H9 (cell line): ENCODE results near the gene OGA. TPM values are rescaled to one million over a fixed set of nuclear protein-coding genes. Genes with fewer than 3 reads are reported as not detected.

Experiments used
- DNase-seq: peaks from one replicate; pipeline ENCODE4 v3.0.0-alpha.2; 2017
- H2AFZ ChIP-seq: one replicate; pipeline ENCODE4 v1.6.1; 2013; ENCODE audit warnings: mild to moderate bottlenecking, low read length, control low read depth, moderate library complexity
- H2AK5ac ChIP-seq: 2 replicates; pipeline ENCODE4 v1.6.1; 2013; ENCODE audit warnings: low read length, control low read depth, mixed read lengths; ENCODE audit not compliant: insufficient read length
- H2BK120ac ChIP-seq: one replicate; pipeline ENCODE4 v1.6.1; 2013; ENCODE audit warnings: low read depth, mild to moderate bottlenecking, low read length, control low read depth, inconsistent platforms; ENCODE audit not compliant: poor library complexity, severe bottlenecking
- H2BK12ac ChIP-seq: 2 replicates; pipeline ENCODE4 v1.6.1; 2013; ENCODE audit warnings: low read length, control low read depth, mixed read lengths, low read depth; ENCODE audit not compliant: insufficient read length
- H2BK15ac ChIP-seq: 2 replicates; pipeline ENCODE4 v1.6.1; 2013; ENCODE audit warnings: low read depth, low read length, control low read depth
- H2BK20ac ChIP-seq: one replicate; pipeline ENCODE4 v1.6.1; 2013; ENCODE audit warnings: low read depth, mild to moderate bottlenecking, low read length, control low read depth, inconsistent platforms; ENCODE audit not compliant: poor library complexity, severe bottlenecking
- H2BK5ac ChIP-seq: 2 replicates; pipeline ENCODE4 v1.6.1; 2013; ENCODE audit warnings: low read length, control low read depth, mixed read lengths; ENCODE audit not compliant: insufficient read length
- H3K14ac ChIP-seq: 2 replicates; pipeline ENCODE4 v1.6.1; 2013; ENCODE audit warnings: low read length, control low read depth; ENCODE audit not compliant: insufficient read depth
- H3K18ac ChIP-seq: 2 replicates; pipeline ENCODE4 v1.6.1; 2013; ENCODE audit warnings: low read depth, mild to moderate bottlenecking, mixed read lengths, low read length, control low read depth; ENCODE audit not compliant: insufficient read length
- H3K23ac ChIP-seq: 2 replicates; pipeline ENCODE4 v1.6.1; 2013; ENCODE audit warnings: low read length, control low read depth, mixed read lengths, low read depth; ENCODE audit not compliant: insufficient read length
- H3K23me2 ChIP-seq: 2 replicates; pipeline ENCODE4 v1.6.1; 2013; ENCODE audit warnings: low read depth, mild to moderate bottlenecking, mixed read lengths, low read length, control low read depth; ENCODE audit not compliant: insufficient read length, poor library complexity, severe bottlenecking
- H3K27ac ChIP-seq: 2 replicates; pipeline ENCODE4 v1.5.1; 2013; ENCODE audit warnings: low read length, control low read depth, mixed read lengths, low read depth; ENCODE audit not compliant: insufficient read length
- H3K27me3 ChIP-seq: 2 replicates; pipeline ENCODE4 v1.6.1; 2013; ENCODE audit warnings: low read length, control low read depth, inconsistent platforms; ENCODE audit not compliant: insufficient read depth
- H3K4ac ChIP-seq: 2 replicates; pipeline ENCODE4 v1.6.1; 2013; ENCODE audit warnings: low read depth, mild to moderate bottlenecking, control low read depth, inconsistent platforms, low read length, moderate library complexity
- H3K4me1 ChIP-seq: 2 replicates; pipeline ENCODE4 v1.6.1; 2013; ENCODE audit warnings: low read length, control low read depth, inconsistent platforms; ENCODE audit not compliant: insufficient read depth
- H3K4me2 ChIP-seq: 2 replicates; pipeline ENCODE4 v1.6.1; 2013; ENCODE audit warnings: low read length, control low read depth, mixed read lengths; ENCODE audit not compliant: insufficient read length, insufficient read depth
- H3K56ac ChIP-seq: 2 replicates; pipeline ENCODE4 v1.6.1; 2013; ENCODE audit warnings: low read depth, mild to moderate bottlenecking, mixed read lengths, low read length, control low read depth; ENCODE audit not compliant: insufficient read length
- H3K79me1 ChIP-seq: 2 replicates; pipeline ENCODE4 v1.6.1; 2013; ENCODE audit warnings: low read depth, mild to moderate bottlenecking, moderate library complexity, low read length, control low read depth, inconsistent platforms; ENCODE audit not compliant: insufficient read depth, poor library complexity, severe bottlenecking
- H3K79me2 ChIP-seq: 2 replicates; pipeline ENCODE4 v1.6.1; 2013; ENCODE audit warnings: low read length, control low read depth, inconsistent platforms; ENCODE audit not compliant: insufficient read depth
- H3K9ac ChIP-seq: 2 replicates; pipeline ENCODE4 v1.6.1; 2013; ENCODE audit warnings: low read length, control low read depth, mixed read lengths; ENCODE audit not compliant: insufficient read length; ENCODE audit errors: extremely low read depth
- H3K9me3 ChIP-seq: one replicate; pipeline ENCODE4 v1.6.1; 2013; ENCODE audit warnings: low read depth, low read length, inconsistent platforms; ENCODE audit not compliant: control insufficient read depth
- H3T11ph ChIP-seq: one replicate; pipeline ENCODE4 v1.6.1; 2013; ENCODE audit warnings: mild to moderate bottlenecking, low read length, control low read depth, inconsistent platforms
- H4K20me1 ChIP-seq: one replicate; pipeline ENCODE4 v1.6.1; 2013; ENCODE audit not compliant: control insufficient read depth, insufficient read length, insufficient read depth
- H4K5ac ChIP-seq: 2 replicates; pipeline ENCODE4 v1.6.1; 2013; ENCODE audit warnings: low read depth, mild to moderate bottlenecking, mixed read lengths, low read length, control low read depth; ENCODE audit not compliant: insufficient read length
- H4K8ac ChIP-seq: replicated peaks from 2 replicates; pipeline ENCODE4 v1.6.1; 2013; ENCODE audit warnings: low read length, control low read depth, mixed read lengths, low read depth; ENCODE audit not compliant: insufficient read length
- H4K91ac ChIP-seq: 2 replicates; pipeline ENCODE4 v1.6.1; 2013; ENCODE audit warnings: low read depth, mild to moderate bottlenecking, moderate library complexity, mixed read lengths, low read length, control low read depth; ENCODE audit not compliant: insufficient read length
- H3K27ac Mint-ChIP-seq, 3 experiments: 2 replicates in 2 of 3; 3 replicates in 1 of 3; pipeline ENCODE4 v1.8.0; 2020 to 2021; ENCODE audit warnings: mixed read lengths in 3 of 3, mild to moderate bottlenecking in 1 of 3, moderate library complexity in 1 of 3
- H3K27me3 Mint-ChIP-seq: 2 replicates; pipeline ENCODE4 v1.8.0; 2021; ENCODE audit warnings: low read depth, mild to moderate bottlenecking, moderate library complexity, mixed read lengths
- H3K36me3 Mint-ChIP-seq, 3 experiments: 2 replicates in 2 of 3; 3 replicates in 1 of 3; pipeline ENCODE4 v1.8.0; 2020 to 2021; ENCODE audit warnings: low read depth in 3 of 3, mixed read lengths in 3 of 3; ENCODE audit not compliant: insufficient read depth in 1 of 3
- H3K4me1 Mint-ChIP-seq, 2 experiments: 2 replicates each; pipeline ENCODE4 v1.8.0; 2020; ENCODE audit warnings: mixed read lengths in 2 of 2
- H3K4me3 Mint-ChIP-seq, 2 experiments: 2 replicates in 1 of 2; 3 replicates in 1 of 2; pipeline ENCODE4 v1.8.0; 2020 to 2021; ENCODE audit warnings: mild to moderate bottlenecking in 2 of 2, mixed read lengths in 2 of 2, moderate library complexity in 1 of 2
- H3K9me3 Mint-ChIP-seq, 2 experiments: 2 replicates in 1 of 2; 3 replicates in 1 of 2; pipeline ENCODE4 v1.8.0; 2020; ENCODE audit warnings: mild to moderate bottlenecking in 2 of 2, mixed read lengths in 2 of 2, moderate library complexity in 1 of 2
- CTCF ChIP-seq: fragments of 200-600 bp; sonication (generic); conservative IDR thresholded peaks from 3 replicates; pipeline ENCODE4 v1.8.0; 2021; ENCODE audit warnings: antibody characterized with exemption, mild to moderate bottlenecking
- total RNA-seq: library from RNA; stranded (reverse); gene quantifications from 2 replicates; pipeline ENCODE4 v1.2.1, GENCODE V29; 2021

OGA gene
- total RNA-seq, 1 experiment from 2014 or later = 125 TPM

GRCh38 chr10:101841826-101842225, 23.6 kb upstream of the OGA start:
- Histone ChIP-seq H4K5ac (no peak overlapping the region), H3K56ac (no peak overlapping the region), H3K18ac (no peak overlapping the region), H2BK120ac (no peak overlapping the region), H2BK12ac (no peak overlapping the region), H3K4me2 (no peak overlapping the region), H3T11ph (no peak overlapping the region), H2AFZ (no peak overlapping the region), H2AK5ac (no peak overlapping the region), H2BK15ac (no peak overlapping the region), H4K20me1 (peaks cover 2% of the 10 kb centered on the region), H2BK20ac (no peak overlapping the region), H3K23me2 (peaks cover 13% of the 10 kb centered on the region), H4K8ac (no peak overlapping the region), H4K91ac (no peak overlapping the region), H3K9ac (no peak overlapping the region), H3K79me2 (no peaks in the 10 kb centered on the region), H3K9me3 (no peaks in the 10 kb centered on the region), H3K4me1 (peaks cover 6% of the 10 kb centered on the region; the same call in 1 of the 2 replicates), H3K27ac (no peak overlapping the region), H3K4ac (no peak overlapping the region), H3K23ac (no peak overlapping the region), H3K79me1 (no peaks in the 10 kb centered on the region), H3K27me3 (peaks cover 15% of the 10 kb centered on the region; the same call in 1 of the 2 replicates), H2BK5ac (no peak overlapping the region), H3K14ac (no peak overlapping the region)
- Mint-ChIP-seq H3K4me3 (peak overlapping the region in 1 of 2 experiments; percentile 16; a peak in 1 of 5 replicates), H3K9me3 (no peaks in the 10 kb centered on the region), H3K36me3 (no peaks in the 10 kb centered on the region), H3K27me3 (peaks cover 37% of the 10 kb centered on the region), H3K4me1 (peaks cover 29 to 44% of the 10 kb centered on the region in 2 experiments), H3K27ac (no peak overlapping the region)
- no peak for DNase-seq
- no peak for TF ChIP-seq CTCF
